Breast epithelium (tissue), 3 donors: ENCODE measurements around the gene RAPH1.

Experiments used
- CTCF ChIP-seq, 3 donors: fragments of 450-650 bp; IDR thresholded peaks; one replicate each; pipeline ENCODE4 v1.5.1; 2016 to 2017; ENCODE audit warnings: antibody characterized with exemption in 3 of 3, mild to moderate bottlenecking in 3 of 3, moderate library complexity in 3 of 3
- POLR2A ChIP-seq: fragments of 450-650 bp; IDR thresholded peaks from one replicate; pipeline ENCODE4 v1.6.1; 2016; ENCODE audit warnings: antibody characterized with exemption, mild to moderate bottlenecking, moderate library complexity

DNA sequence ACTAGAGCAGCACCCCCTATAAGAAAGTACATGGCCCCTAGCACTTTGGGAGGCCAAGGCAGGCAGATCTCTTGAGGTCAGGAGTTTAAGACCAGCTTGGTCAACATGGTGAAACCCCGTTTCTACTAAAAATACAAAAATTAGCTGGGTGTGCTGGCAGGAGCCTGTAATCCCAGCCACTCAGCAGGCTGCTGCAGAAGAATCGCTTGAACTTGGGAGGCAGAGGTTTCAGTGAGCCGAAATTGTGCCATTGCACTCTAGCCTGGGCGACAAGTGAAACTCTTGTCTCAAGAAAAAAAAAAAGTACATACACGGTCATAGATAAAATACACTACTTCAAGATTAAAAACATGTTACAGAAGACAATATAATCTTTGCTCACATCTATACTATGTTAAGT, 63.8 kb downstream of the RAPH1 start:
- TF ChIP-seq CTCF (IDR thresholded peaks at IDR 0.05) (no peak), POLR2A (no peak)
